ENCODE data around the gene ANKRD33.

DNA sequence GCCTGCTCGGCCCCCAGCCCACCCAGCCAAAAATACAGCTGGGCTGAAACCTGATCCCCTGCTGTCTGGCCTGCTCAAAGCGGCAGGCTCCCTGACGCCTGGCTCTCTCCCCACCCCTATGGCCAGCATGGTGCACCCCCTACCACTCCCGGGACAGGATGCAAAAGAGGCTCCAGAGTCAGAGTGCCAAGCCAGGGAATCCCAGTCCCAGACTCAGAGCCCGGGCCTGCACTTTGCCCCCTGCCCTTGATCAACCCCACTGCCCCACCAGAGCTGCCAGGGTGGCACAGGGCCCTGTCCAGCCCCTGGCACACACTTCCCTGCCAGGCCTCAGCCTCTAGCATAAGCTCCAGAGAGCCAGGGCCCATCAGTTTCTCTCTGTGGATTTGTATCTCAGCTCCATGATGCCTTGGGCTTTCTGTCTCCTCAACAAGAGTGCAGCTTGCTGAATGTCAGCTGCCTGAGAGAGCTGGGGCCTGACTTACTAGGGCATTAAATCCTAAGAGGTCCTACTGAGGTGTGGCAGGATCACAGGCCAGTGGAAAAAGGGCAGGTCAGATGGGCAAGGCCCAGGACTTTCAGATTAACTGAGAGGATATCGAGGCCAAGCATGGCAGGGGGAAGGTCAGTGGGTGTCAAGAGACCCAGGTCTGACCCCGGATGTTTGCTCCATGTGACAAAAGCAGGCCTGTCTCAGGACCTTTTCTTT lies 33.3 kb downstream of the ANKRD33 start:
- TF ChIP-seq, protein P1, sequence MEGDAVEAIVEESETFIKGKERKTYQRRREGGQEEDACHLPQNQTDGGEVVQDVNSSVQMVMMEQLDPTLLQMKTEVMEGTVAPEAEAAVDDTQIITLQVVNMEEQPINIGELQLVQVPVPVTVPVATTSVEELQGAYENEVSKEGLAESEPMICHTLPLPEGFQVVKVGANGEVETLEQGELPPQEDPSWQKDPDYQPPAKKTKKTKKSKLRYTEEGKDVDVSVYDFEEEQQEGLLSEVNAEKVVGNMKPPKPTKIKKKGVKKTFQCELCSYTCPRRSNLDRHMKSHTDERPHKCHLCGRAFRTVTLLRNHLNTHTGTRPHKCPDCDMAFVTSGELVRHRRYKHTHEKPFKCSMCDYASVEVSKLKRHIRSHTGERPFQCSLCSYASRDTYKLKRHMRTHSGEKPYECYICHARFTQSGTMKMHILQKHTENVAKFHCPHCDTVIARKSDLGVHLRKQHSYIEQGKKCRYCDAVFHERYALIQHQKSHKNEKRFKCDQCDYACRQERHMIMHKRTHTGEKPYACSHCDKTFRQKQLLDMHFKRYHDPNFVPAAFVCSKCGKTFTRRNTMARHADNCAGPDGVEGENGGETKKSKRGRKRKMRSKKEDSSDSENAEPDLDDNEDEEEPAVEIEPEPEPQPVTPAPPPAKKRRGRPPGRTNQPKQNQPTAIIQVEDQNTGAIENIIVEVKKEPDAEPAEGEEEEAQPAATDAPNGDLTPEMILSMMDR (IDR thresholded peaks at IDR 0.05) = no peak
- TF ChIP-seq EP300 (IDR thresholded peaks at IDR 0.05; ENCODE audit: borderline replicate concordance in 1 of 2, low read depth in 1 of 2, low read length in 1 of 2) = no peak
- TF ChIP-seq POLR2AphosphoS5 (IDR thresholded peaks at IDR 0.05; ENCODE audit: low read depth, low read length) = no peak
- no peak for TF ChIP-seq TCF12 (IDR thresholded peaks at IDR 0.05)

All from SK-N-SH (cell line).